SIG-M5 treated with dmso at 0.1 percent for 504 hours (cell line): ENCODE data around the gene LRRC61.
"Not testable (repeated sequence)": the region's sequence is repeated elsewhere in the genome, so short reads cannot be mapped to it uniquely, and the experiment has no call there.

Source experiments
- DNase-seq: peaks from one replicate; lab custom pipeline; 2025; ENCODE audit not compliant: unreplicated experiment; lab: John Stamatoyannopoulos, UW

Gene LRRC61

GRCh38 chr7:150307129-150307528 lies 16.0 kb upstream of the LRRC61 start:
- DNase-seq: no peak

GRCh38 chr7:150307904-150308303 lies 15.3 kb upstream of the LRRC61 start:
- DNase-seq: no peak

DNA sequence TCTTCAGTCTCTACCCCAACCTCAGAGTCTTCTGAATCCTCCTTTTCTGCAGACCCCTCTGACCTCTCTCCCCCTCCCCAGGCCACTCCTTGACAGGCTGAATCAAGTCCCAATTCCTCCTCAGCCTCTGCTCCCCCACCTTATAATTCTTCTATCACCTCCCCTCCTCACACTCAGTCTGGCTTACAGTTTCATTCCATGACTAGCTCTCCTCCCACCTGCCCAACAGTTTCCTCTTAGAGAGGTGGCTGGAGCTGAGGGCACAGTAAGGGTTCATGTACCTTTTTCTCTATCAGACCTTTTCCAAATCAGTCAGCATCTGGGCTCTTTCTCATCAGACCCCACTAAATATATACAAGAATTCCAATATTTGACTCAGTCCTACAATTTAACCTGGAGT lies 14.6 kb upstream of the LRRC61 start:
- DNase-seq: no peak

DNA sequence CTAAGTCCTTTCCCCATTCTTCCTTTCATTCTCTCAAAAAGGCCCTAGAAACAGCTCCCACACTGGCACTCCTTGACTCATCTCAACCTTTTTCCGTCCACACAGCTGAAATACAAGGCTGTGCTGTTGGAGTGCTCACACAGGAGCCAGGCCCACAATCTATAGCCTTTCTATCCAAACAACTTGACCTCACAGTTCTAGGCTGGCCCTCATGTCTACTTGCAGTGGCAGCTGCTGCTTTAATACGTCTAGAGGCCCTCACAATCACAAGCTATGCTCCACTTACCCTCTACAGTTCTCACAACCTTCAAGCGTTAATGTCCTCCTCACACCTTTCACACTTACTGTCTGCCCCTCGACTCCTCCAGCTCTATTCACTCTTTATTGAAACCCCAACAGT lies 12.0 kb upstream of the LRRC61 start:
- DNase-seq: no peak

- DNase-seq: no peak
These were observed 11.4 kb upstream of the LRRC61 start for GRCh38 chr7:150311711-150312110.

- DNase-seq: not testable (repeated sequence)
These were observed 10.3 kb upstream of the LRRC61 start for GRCh38 chr7:150312649-150313366.

DNA sequence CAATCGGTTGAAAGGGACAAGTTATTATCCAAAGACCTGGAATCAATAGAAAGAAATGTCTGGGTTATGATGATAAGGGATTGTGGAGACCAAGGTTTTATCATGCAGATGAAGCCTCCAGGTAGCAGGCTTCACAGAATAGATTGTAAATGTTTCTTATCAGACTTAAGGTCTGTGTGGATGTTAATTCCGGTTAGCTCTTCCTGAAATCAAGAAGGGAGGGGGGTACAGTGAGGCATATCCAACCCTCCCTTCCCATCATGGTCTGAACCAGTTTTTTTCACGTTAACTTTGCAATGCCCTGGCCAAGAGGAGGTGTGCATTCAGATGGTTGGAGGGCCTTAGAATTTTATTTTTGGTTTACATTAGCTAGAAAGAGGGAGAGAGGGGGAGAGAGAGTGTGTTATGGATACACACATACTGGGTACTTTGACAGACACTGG lies 9.8 kb upstream of the LRRC61 start:
- DNase-seq: no peak

DNA sequence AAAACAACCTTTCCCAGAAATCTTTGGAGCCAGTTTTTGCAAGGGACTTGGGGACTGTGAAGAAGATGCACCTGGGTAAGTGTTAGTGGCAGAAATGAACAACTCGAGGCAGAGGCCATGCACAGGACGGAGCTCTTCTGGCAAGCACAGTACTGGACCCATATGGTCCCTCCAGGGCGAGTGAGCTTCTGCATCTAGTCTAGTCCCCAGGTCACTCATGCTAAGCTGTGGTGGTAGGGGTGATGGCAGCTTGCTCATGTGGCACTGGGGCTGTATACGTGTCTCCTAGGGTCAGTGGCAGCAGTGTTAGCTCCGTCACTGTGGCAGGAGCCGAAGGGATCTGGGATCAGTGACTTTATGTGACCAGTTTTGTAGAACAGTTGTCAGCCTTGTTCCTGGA lies 9.3 kb upstream of the LRRC61 start:
- no peak for DNase-seq

GRCh38 chr7:150314639-150315239 lies 8.4 kb upstream of the LRRC61 start:
- DNase-seq: no peak

DNA sequence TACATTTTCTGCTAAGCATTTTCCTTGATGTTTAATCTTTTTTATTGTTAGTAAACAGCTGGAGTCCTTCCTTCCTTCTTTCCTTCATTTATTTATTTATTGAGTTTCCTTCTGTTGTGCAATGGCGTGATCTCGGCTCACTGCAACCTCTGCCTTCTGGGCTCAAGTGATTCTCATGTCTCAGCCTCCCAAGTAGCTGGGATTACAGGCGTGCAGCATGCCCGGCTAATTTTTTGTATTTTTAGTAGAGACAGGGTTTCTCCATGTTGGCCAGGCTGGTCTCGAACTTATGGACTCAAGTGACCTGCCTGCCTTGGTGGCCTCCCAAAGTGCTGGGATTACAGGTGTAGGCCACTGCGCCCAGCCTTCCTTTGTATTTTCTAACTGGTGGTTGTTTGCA lies 6.2 kb upstream of the LRRC61 start:
- not testable (repeated sequence) for DNase-seq

DNA sequence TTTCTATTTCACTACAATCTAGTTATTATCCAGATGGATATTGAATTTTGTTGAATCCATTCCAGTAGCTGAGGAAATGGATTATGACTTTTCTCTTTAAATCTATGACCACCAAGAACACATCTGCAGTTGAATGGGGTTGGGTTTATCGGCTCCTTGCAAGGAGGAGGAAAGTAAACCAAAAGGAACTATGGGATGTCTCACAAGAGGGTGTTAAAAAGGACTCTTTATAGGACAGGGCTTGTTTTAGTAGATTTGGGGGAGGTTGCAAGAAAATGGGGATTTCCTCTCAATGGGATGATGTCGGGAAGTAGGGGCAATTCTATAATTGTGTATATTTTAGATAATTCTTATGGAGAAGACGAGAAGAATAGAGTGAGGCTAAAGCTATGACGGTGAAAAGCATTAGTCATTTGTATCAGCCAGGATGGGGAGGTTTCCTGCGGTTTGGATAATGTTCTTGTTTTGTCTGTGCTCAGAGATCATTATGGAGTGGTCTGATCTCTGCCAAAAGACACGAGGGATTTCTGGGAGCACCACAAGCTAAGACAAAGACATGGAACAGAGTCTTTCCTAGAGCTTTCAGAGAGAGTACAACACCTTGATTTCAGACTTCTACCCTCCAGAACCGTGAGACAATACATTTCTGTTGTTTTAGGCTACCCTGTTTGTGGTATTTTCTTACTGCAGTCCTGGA lies 5.3 kb upstream of the LRRC61 start:
- DNase-seq: no peak

DNA sequence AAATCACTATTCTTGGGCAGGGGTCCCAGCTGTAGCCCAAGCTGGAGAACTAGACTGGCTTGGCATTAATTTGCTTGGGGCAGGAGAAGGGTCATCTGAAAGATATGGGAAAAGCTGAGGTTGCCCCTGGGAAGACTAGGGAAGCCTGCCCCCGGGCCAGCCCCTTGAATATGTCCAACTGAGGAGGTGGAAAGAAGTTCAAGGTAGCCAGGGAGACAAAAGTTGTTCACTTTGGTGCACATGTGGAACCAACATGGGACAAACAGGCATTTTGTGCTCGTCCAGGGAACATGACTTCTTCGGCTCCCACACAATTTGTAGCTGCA lies 1.4 kb upstream of the LRRC61 start:
- DNase-seq: no peak

DNA sequence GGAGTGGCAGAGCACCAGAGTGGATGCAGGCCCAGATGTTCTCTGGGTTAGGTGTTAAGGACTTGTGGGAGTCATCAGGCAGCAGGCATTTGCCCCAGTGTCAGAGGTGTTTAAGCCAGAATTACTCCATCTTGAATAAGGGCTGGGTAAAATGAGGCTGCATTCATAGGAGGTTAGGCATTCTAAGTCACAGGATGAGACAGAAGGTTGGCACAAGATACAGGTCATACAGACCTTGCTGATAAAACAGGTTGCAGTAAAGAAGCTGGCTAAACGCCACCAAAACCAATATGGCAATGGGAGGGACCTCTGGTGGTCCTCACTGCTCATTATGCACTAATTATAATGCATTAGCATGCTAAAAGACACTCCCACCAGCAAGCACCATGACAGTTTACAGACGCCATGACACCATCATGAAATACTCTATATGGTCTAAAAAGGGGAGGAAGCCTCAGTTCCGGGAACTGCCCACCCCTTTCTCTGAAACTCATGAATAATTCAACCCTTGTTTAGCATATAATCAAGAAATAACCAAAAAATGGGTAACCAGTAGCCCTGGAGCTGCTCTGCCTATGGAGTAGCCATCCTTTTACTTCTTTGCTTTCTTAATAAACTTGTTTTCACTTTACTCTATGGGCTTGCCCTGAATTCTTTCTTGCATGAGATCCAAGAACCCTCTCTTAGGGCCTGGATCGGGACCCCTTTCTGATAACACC lies 882 bp upstream of the LRRC61 start:
- DNase-seq: no peak

DNA sequence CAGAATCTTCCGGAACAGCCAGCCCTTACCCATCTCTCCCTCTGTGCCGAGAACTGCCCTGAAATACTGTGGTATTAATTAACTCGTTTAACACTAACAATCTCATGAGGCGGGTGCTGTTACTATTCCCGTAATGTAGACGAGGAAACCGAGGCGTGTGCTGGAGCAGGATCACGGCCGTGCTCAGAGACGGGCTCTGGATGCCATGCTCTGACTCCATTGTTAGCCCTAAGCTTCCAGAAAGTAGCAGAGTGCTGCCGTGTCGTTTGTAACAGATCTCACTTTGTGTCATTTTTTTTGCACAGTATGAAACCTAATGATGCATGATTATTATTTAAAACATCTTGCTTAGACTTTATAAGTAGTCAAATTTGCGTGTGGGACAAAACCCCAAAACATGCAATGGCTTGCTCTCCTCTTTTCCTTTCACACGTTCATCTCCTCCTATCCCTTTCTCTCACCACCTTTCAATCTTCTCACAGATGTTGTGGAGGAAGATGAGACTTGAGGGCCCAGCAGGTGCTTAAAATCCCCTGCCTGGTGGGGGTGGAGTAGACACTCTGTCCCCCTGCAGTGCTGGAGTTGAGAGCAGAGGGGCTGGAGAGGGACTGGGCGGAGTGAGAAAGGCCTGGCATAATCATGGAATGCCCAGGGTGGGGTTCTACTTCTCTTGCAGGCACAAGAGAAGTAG lies 672 bp downstream of the LRRC61 start:
- DNase-seq: no peak

DNA sequence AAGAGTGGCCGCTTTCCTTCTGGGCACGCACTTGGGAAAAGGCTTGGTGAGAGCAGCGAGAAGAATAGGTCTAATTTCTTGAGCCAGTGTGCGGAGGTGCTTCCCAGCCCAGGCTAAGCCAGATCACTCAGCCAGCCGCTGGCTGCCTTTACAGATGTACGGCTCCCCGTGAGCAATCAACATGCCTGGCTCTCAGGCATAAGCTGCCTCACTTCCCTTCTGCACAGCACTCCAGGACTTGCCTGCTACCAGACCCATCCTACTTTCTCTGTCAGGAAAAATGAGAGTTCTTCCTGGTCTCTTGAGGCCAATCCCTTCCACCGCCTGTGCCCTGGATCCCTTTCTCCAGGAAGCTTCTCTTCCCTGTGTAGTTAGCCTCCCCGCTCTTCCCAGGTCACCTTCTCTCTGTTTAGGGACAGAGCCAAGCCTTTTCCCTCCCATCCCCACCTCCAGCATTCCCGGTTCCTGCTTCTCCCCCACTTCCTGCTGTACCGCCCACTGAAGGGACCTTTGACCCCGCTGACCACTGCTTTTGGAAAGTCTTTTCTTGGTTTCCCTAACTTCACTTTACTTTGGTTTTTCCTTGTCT lies 1.3 kb downstream of the LRRC61 start:
- DNase-seq: no peak

DNA sequence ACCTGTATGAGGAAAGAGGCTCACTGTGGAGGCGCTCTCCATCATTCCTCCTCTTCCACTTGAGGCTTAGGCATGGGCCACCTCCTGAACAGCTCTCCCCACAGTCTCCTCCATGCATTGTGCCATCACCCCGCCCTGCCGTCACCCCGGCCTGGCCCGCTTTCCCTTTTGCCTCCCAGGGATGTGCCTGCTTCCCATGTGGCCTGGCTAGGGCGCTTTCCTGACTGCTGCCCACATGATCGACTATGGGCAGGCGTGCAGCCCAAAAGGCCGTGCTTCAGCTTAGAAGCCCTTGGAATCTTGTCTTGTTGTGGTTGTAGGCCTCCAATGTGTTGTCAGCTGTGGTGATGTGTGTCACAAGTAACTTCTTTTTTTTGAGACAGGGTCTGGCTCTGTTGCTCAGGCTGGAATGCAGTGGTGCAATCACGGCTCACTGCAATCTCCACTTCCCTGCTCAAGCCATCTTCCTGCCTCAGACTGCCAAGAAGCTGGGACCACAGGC lies 2.0 kb downstream of the LRRC61 start:
- DNase-seq: peak; percentile 38

DNA sequence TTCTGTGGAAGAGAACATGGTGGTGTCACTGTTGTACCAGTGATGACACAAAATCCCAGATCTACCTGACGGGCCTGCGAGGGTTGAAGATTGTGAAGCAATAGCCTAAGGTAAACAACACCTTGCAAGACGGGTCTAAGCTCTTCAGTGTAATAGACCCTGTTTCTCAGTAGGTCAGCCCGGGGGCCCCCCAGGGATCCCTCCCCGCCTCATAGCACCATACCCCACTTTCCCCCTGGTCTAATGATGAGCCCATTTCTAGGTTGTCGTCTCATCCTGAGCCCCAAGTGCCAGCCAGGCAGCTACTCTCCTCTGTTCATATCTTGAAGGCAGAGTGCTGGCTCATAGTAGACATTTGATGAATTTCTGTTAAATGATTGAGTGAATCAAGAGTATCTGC lies 2.7 kb downstream of the LRRC61 start:
- DNase-seq: no peak

DNA sequence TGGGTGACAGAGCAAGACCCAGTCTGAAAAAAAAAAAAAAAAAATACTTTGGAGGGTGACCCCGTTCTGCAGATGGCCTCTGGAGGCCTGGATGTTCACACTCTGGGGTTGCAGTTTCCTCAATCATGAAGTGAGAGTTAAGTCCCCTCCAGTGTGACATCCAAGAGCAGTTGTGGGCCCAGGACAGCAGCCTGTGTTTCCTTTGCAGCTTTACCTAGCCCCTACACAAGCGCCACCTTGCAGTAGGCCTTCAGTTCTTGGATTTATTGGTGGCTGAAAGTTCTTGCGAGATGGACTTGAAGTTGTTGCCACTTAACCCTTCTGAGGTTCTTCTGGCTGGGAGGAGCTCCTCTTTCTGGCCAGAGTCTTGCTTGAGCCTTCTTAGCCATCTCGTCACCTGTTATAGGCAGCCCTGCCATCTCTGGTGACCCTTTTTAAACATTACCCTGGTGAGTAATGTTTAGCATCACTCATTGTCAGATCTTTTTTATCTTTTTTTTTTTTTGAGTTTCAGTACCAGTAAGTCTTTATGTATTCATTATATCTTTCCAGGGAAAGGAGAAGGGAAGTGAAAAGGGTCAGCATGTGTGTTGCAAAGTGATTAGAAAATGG lies 3.6 kb downstream of the LRRC61 start:
- DNase-seq: no peak

DNA sequence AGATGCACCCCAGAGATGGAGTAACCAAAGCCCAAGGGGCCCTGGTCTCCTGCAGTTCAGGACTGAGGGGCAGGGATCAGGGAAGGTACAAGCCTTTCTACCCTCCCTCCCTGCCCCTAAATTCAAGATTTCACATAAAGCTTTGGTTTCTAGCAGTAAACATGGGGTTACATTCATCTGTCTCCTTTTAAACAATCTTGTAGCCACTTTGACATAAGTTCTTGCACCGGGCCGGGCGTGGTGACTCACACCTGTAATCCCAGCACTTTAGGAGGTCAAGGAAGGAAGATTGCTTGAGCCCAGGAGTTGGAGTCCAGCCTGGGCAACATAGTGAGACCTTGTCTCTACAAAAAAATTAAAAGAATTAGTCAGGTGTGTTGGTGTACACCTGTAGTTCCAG lies 4.2 kb downstream of the LRRC61 start:
- no peak for DNase-seq
